ENCODE measurements around the gene UTF1. TPM values are rescaled to one million over a fixed set of nuclear protein-coding genes. Genes with fewer than 3 reads are reported as not detected.

UTF1 gene
- total RNA-seq, 1 donor from 2014 or later = not detected

DNA sequence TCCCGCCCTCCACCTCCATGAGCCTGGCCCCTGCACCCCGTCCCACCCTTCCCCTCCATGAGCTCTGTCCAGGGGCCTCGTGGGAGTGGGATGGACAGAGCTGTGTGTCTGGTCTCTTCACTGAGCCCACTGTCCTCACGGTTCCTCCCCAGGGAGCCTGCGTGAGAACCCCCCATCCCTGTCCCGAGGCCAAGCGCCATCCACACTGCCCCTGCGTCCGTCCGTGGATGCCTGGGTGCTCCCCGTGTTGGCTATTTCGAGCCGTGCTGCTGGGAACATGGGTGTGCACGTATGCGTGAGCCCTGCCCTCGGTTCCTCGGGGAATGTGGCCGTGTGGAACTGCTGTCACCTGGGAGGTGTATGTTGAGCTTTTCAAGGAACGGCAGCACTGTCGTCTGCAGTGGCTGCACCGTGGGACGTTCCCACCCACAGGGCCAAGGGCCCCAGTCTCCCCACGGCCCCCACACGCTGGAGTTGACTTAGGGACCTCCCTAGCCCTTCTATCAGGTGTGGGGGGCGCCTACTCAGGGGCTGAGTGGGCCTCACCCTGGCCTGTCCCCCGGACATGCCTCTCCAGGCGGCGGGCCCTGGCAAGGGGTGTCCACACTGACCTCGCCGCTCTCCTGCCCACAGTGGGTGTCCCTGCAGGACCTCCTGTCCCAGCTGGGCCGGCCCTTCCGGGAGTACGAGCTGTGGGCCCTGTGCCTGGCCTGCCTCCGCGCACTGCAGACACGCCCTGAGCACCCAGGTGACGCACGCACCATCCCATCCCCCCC lies 41.9 kb upstream of the UTF1 start:
- Mint-ChIP-seq H3K9me3 (no peaks in the 10 kb centered on the region), H3K27me3 (ENCODE audit: low read depth) (peaks cover 8% of the 10 kb centered on the region), H3K4me3 (no peak overlapping the region), H3K36me3 (ENCODE audit: low read depth) (peaks cover 8% of the 10 kb centered on the region), H3K27ac (ENCODE audit: unreplicated experiment) (no peak overlapping the region), H3K4me1 (peaks cover 4% of the 10 kb centered on the region)
- no peak for TF ChIP-seq CTCF (conservative IDR thresholded peaks at IDR 0.05)
- DNase-seq (ENCODE audit: low read depth, low spot score) = no peak

DNA sequence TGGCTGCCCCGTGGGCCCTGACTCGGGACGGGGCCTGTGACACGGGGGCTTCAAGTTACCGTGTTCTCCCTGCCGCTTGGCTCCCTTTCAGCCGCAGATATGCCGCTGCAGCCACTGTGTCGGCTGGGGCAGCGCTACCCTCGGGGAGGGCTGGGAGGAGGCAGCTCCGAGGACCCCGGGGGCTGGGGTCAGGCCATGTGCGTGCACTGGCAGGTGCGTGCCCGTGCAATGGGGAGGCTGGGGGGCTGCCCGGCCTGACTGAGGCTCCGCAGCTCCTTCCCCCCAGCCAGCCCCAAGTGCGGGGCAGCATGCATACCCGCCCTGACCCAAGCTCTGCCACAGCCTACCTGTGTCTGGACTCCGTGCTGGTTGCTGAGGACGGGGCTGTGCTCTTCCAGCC lies 40.8 kb upstream of the UTF1 start:
- Mint-ChIP-seq H3K27ac (ENCODE audit: unreplicated experiment) (no peak overlapping the region), H3K27me3 (ENCODE audit: low read depth) (peaks cover 18% of the 10 kb centered on the region), H3K4me3 (no peak overlapping the region), H3K36me3 (ENCODE audit: low read depth) (peaks cover 6% of the 10 kb centered on the region), H3K4me1 (peaks cover 4% of the 10 kb centered on the region), H3K9me3 (no peaks in the 10 kb centered on the region)
- no peak for DNase-seq (ENCODE audit: low read depth, low spot score)
- TF ChIP-seq CTCF (conservative IDR thresholded peaks at IDR 0.05) = no peak

DNA sequence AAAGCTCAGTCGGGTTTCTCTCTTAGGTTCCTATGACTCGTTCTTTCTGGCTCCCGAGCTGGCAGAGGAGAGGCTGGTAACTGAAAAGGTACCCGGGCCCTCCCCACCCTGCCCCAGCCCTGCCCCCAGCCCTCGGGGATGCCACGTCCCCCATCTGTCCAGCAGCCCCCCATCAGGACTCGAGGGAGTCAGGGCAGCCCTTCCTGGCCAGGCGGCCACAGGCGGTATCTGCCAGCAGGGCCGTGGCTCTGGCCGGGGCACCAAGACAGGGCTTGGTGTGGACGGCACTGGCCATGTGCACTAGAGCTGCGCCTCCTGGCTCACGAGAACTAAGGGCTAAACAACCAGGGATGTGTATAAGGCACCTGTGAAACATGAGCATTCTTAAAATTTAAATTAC lies 40.3 kb upstream of the UTF1 start:
- Mint-ChIP-seq H3K36me3 (ENCODE audit: low read depth) (peaks cover 6% of the 10 kb centered on the region), H3K9me3 (no peaks in the 10 kb centered on the region), H3K27me3 (ENCODE audit: low read depth) (peaks cover 22% of the 10 kb centered on the region), H3K4me3 (no peak overlapping the region), H3K27ac (ENCODE audit: unreplicated experiment) (no peak overlapping the region), H3K4me1 (peaks cover 4% of the 10 kb centered on the region)
- TF ChIP-seq CTCF (conservative IDR thresholded peaks at IDR 0.05) = no peak
- DNase-seq (ENCODE audit: low read depth, low spot score) = no peak

- H3K9me3 Mint-ChIP-seq = no peaks in the 10 kb centered on the region
- H3K4me1 Mint-ChIP-seq = peaks cover 4% of the 10 kb centered on the region
- H3K36me3 Mint-ChIP-seq (ENCODE audit: low read depth) = peaks cover 7% of the 10 kb centered on the region
- DNase-seq (ENCODE audit: low read depth, low spot score) = no peak
- no peak overlapping the region for H3K4me3 Mint-ChIP-seq
- peaks cover 25% of the 10 kb centered on the region for H3K27me3 Mint-ChIP-seq (ENCODE audit: low read depth)
- no peak for TF ChIP-seq CTCF (conservative IDR thresholded peaks at IDR 0.05)
- H3K27ac Mint-ChIP-seq (ENCODE audit: unreplicated experiment) = no peak overlapping the region
Observed at GRCh38 chr10:133190225-133190624, 39.8 kb upstream of the UTF1 start.

- Mint-ChIP-seq H3K4me3 (no peak overlapping the region), H3K27me3 (ENCODE audit: low read depth) (peaks cover 25% of the 10 kb centered on the region), H3K9me3 (no peaks in the 10 kb centered on the region), H3K27ac (ENCODE audit: unreplicated experiment) (no peak overlapping the region), H3K36me3 (ENCODE audit: low read depth) (peaks cover 7% of the 10 kb centered on the region), H3K4me1 (peaks cover 2% of the 10 kb centered on the region)
- no peak for DNase-seq (ENCODE audit: low read depth, low spot score)
- no peak for TF ChIP-seq CTCF (conservative IDR thresholded peaks at IDR 0.05)
Observed at GRCh38 chr10:133191651-133192050, 38.4 kb upstream of the UTF1 start.

All from neural crest cell (in vitro differentiated cells).